BLaER1 treated with 17β-estradiol and CSF1 and Interleukin-3, amounts not matched to agents 10 nM and 100 nM (cell line): ENCODE results near the gene NLRP5.
A peak's percentile ranks its signal among the peaks of the same experiment; 100 is the strongest.
"Not testable (repeated sequence)": the region's sequence is repeated elsewhere in the genome, so short reads cannot be mapped to it uniquely, and the experiment has no call there.

Experiments used
- H3K27ac ChIP-seq, 11 experiments: shearing (Covaris generic); formaldehyde crosslinking; 2 replicates each; pipeline ENCODE4 v1.8.1; 2022
- H3K27me3 ChIP-seq, 11 experiments: shearing (Covaris generic); formaldehyde crosslinking; 2 replicates each; pipeline ENCODE4 v1.8.1; 2022
- H3K36me3 ChIP-seq, 11 experiments: shearing (Covaris generic); formaldehyde crosslinking; 2 replicates each; pipeline ENCODE4 v1.8.1; 2022
- H3K4me1 ChIP-seq, 10 experiments: shearing (Covaris generic); formaldehyde crosslinking; 2 replicates each; pipeline ENCODE4 v1.8.1; 2022
- H3K4me2 ChIP-seq, 11 experiments: shearing (Covaris generic); formaldehyde crosslinking; 2 replicates each; pipeline ENCODE4 v1.8.1; 2022
- H3K4me3 ChIP-seq, 10 experiments: shearing (Covaris generic); formaldehyde crosslinking; 2 replicates each; pipeline ENCODE4 v1.8.1; 2022
- H3K9ac ChIP-seq, 11 experiments: shearing (Covaris generic); formaldehyde crosslinking; 2 replicates each; pipeline ENCODE4 v1.8.1; 2022
- H3K9me3 ChIP-seq, 11 experiments: shearing (Covaris generic); formaldehyde crosslinking; replicated peaks in 1 of 11; 2 replicates each; pipeline ENCODE4 v1.8.1; 2022
- H4K20me1 ChIP-seq, 11 experiments: shearing (Covaris generic); formaldehyde crosslinking; 2 replicates each; pipeline ENCODE4 v1.8.1; 2022
- Cebpa-rat ChIP-seq, 11 experiments: shearing (Covaris generic); IDR thresholded peaks; 2 replicates each; pipeline ENCODE4 v1.8.1; 2022

The NLRP5 gene

DNA sequence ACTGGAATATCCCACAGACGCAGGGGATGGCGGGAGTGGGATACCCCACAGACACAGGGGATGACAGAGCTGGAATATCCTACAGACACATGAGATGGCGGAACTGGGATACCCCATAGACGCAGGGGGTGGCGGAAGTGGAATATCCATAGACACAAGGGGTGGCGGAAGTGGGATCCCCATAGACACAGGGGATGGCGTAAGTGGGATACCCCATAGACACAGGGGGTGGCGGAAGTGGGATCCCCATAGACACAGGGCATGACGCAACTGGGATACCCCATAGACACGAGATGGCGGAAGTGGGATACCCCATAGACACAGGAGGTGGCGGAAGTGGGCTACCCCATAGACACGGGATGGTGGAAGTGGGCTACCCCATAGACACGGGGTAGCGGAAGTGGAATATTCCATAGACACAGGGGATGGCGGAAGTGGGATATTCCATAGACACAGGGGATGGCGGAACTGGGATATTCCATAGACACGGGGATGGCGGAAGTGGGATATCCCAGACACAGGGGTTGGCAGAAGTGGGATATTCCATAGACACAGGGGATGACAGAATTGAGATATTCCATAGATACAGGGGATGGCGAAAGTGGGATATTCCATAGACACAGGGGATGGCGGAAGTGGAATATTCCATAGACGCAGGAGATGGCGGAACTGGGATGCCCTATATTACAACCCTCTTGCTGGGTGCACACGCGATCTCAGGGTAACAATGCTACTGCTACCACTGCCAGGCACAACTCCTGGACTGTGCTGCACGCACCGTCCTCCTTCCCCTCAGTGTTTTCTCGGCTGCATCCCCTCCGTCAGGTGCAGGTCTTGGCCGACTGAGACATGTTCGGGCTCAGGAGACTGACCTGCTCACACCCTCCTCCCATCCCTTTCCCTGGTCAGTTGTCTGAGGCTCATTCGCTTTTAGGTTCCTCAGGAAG is 106.4 kb downstream of the NLRP5 start:
- no peak; a peak in 1 of 22 replicates for TF ChIP-seq Cebpa-rat (IDR thresholded peaks at IDR 0.05)
- Histone ChIP-seq H3K9me3 (peaks cover 0 to 37% (median 24%) of the 10 kb centered on the region in 11 experiments; a peak in 19 of 22 replicates), H3K4me1 (peaks cover 0 to 34% (median 19%) of the 10 kb centered on the region in 10 experiments; a peak in 13 of 20 replicates), H3K4me3 (no peak overlapping the region; a peak in 1 of 20 replicates), H3K27ac (no peak overlapping the region), H4K20me1 (peaks cover 52 to 100% (median 78%) of the 10 kb centered on the region in 11 experiments), H3K4me2 (peak overlapping the region in 2 of 11 experiments; percentile 14 to 18; a peak in 1 of 22 replicates), H3K9ac (no peak overlapping the region), H3K36me3 (peaks cover 84 to 100% (median 98%) of the 10 kb centered on the region in 11 experiments), H3K27me3 (no peaks in the 10 kb centered on the region)

DNA sequence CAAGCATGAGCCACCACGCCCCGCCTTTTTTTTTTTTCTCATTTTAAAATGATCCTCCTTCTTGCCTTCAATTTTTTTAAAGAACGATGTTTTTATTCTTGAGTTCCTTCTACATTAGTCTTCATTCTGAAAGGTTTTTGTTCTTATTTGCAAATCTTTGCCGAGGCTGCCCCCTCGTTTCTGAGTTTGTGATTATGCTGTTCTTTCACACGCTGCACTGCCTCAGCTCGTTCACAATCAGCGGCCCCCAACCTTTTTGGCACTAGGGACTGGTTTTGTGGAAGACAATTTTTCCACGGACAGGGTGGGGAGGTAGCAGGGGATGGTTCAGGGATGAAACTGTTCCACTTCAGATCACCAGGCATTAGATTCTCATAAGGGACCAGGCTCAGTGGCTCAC is 107.9 kb downstream of the NLRP5 start:
- Histone ChIP-seq H3K27me3 (no peaks in the 10 kb centered on the region), H3K9me3 (peaks cover 0 to 37% (median 27%) of the 10 kb centered on the region in 11 experiments; a peak in 19 of 22 replicates), H3K4me2 (no peak overlapping the region), H3K9ac (no peak overlapping the region), H3K36me3 (peaks cover 82 to 100% (median 97%) of the 10 kb centered on the region in 11 experiments), H3K27ac (no peak overlapping the region), H3K4me1 (peaks cover 0 to 47% (median 30%) of the 10 kb centered on the region in 10 experiments; a peak in 13 of 20 replicates), H4K20me1 (peaks cover 56 to 100% (median 86%) of the 10 kb centered on the region in 11 experiments), H3K4me3 (no peak overlapping the region)
- no peak for TF ChIP-seq Cebpa-rat (IDR thresholded peaks at IDR 0.05)

DNA sequence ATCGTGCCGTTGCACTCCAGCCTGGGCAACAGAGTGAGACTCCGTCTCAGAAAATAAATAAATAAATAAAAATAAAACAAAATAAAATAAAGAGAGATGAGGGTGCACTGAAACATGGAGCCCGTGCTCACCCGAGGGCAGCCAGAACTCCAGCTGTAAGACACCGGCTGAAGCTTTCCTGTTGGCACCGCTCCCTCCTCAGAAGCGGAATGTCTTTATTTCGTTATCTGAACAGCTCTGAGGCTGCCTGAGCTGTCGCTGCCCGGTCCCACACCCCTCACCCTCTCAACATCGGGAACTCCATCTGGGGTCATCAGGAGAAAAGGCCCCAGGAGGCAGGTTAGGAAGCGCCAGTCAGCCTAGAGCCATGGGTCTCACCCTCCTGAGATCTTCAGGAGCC is 110.1 kb downstream of the NLRP5 start:
- Histone ChIP-seq H3K4me1 (peaks cover 0 to 38% (median 26%) of the 10 kb centered on the region in 10 experiments; a peak in 14 of 20 replicates), H3K27ac (no peak overlapping the region), H3K9me3 (peaks cover 0 to 37% (median 27%) of the 10 kb centered on the region in 11 experiments; a peak in 19 of 22 replicates), H3K9ac (no peak overlapping the region), H3K4me3 (no peak overlapping the region), H3K36me3 (peaks cover 87 to 100% (median 98%) of the 10 kb centered on the region in 11 experiments), H3K27me3 (no peaks in the 10 kb centered on the region), H4K20me1 (peaks cover 43 to 100% (median 85%) of the 10 kb centered on the region in 11 experiments), H3K4me2 (no peak overlapping the region)
- no peak for TF ChIP-seq Cebpa-rat (IDR thresholded peaks at IDR 0.05)

DNA sequence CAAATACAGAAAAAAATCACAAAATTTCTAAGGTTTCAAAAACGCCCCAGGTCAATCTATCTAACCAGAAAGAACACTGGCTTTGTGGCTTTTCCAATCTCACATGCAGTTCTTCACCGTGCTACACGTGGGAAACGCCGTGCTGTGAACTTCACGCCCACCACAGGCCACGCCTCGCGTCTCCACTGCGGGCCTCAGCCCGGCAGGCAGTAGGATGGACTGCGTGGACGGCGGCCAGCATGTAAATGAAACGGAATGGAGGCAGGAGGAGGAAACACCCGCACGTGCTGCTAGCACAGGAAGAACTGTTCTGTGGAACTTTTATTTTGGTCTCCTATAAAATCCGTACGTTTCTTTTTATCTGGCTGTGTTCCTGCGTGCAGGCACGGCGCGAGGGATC is 110.7 kb downstream of the NLRP5 start:
- Histone ChIP-seq H4K20me1 (peaks cover 43 to 100% (median 85%) of the 10 kb centered on the region in 11 experiments), H3K4me2 (peak overlapping the region in 5 of 11 experiments; percentile 36 to 68 (median 53); a peak in 7 of 22 replicates), H3K4me3 (no peak overlapping the region), H3K9ac (peak overlapping the region in 1 of 11 experiments; percentile 27; a peak in 1 of 22 replicates), H3K4me1 (peaks cover 0 to 38% (median 26%) of the 10 kb centered on the region in 10 experiments; a peak in 16 of 20 replicates), H3K9me3 (peaks cover 0 to 37% (median 27%) of the 10 kb centered on the region in 11 experiments; a peak in 19 of 22 replicates), H3K27me3 (no peaks in the 10 kb centered on the region), H3K27ac (peak overlapping the region in 1 of 11 experiments; percentile 36; a peak in 1 of 22 replicates), H3K36me3 (peaks cover 93 to 100% (median 99%) of the 10 kb centered on the region in 11 experiments)
- no peak for TF ChIP-seq Cebpa-rat (IDR thresholded peaks at IDR 0.05)

DNA sequence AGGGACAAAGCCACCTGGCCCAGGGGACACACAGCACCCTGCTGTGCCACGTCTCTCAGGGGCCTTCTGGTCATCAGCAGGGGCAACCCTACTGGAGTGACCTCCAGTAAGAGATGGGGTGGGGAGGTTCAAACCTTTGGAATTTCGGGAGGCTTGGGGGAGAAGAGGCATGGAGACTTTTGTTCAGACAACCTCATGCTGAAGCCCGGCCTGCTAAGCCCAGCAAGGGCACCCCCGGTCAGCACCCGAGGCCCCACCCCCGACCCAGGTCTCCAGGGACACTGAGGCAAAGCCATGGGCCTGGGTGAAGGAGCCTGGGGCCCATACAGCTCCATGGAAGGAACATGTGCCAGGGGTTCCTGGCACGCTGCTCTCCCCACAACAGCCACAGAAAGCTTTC is 111.2 kb downstream of the NLRP5 start:
- peaks cover 0 to 32% (median 24%) of the 10 kb centered on the region in 11 experiments; a peak in 19 of 22 replicates for H3K9me3 ChIP-seq
- H3K36me3 ChIP-seq: peaks cover 94 to 100% (median 98%) of the 10 kb centered on the region in 11 experiments
- peak overlapping the region in 2 of 11 experiments; percentile 13 to 27; a peak in 1 of 22 replicates for H3K9ac ChIP-seq
- H4K20me1 ChIP-seq: peaks cover 43 to 100% (median 85%) of the 10 kb centered on the region in 11 experiments
- no peaks in the 10 kb centered on the region for H3K27me3 ChIP-seq
- no peak for TF ChIP-seq Cebpa-rat (IDR thresholded peaks at IDR 0.05)
- H3K4me1 ChIP-seq: peaks cover under 1 to 38% (median 27%) of the 10 kb centered on the region in 10 experiments; a peak in 17 of 20 replicates
- H3K27ac ChIP-seq: peak overlapping the region in 2 of 11 experiments; percentile 14 to 36; a peak in 2 of 22 replicates
- peak overlapping the region in 7 of 11 experiments; percentile 1 to 68 (median 47); a peak in 10 of 22 replicates for H3K4me2 ChIP-seq
- no peak overlapping the region for H3K4me3 ChIP-seq

DNA sequence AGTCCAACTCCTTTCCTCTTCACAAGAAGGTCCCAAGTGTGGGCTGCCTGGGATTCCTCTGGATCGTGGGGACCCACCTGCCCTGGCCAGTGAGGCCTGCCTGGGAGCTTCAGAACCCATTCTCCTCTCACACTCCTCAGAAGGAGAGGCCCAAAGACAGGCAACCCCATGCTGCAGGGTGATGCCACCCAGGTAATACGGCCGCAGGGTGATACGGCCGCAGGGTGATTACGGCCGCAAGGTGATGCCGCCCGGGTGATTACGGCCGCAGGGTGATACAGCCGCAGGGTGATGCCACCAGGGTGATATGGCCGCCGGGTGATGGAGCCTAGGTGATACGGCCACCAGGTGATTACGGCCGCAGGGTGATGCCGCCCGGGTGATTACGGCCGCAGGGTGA is 111.7 kb downstream of the NLRP5 start:
- H3K4me2 ChIP-seq: peak overlapping the region in 7 of 11 experiments; percentile 1 to 68 (median 47); a peak in 10 of 22 replicates
- H3K27me3 ChIP-seq, H3K4me3 ChIP-seq: not testable (repeated sequence)
- peaks cover 5 to 41% (median 30%) of the 10 kb centered on the region in 10 experiments; a peak in 18 of 20 replicates for H3K4me1 ChIP-seq
- H3K9me3 ChIP-seq: peaks cover 0 to 28% (median 19%) of the 10 kb centered on the region in 11 experiments; a peak in 19 of 22 replicates
- H4K20me1 ChIP-seq: peaks cover 48 to 100% (median 85%) of the 10 kb centered on the region in 11 experiments
- H3K9ac ChIP-seq: peak overlapping the region in 2 of 11 experiments; percentile 13 to 27; a peak in 1 of 22 replicates
- peaks cover 94 to 100% (median 98%) of the 10 kb centered on the region in 11 experiments for H3K36me3 ChIP-seq
- H3K27ac ChIP-seq: peak overlapping the region in 2 of 11 experiments; percentile 14 to 36; a peak in 2 of 22 replicates

DNA sequence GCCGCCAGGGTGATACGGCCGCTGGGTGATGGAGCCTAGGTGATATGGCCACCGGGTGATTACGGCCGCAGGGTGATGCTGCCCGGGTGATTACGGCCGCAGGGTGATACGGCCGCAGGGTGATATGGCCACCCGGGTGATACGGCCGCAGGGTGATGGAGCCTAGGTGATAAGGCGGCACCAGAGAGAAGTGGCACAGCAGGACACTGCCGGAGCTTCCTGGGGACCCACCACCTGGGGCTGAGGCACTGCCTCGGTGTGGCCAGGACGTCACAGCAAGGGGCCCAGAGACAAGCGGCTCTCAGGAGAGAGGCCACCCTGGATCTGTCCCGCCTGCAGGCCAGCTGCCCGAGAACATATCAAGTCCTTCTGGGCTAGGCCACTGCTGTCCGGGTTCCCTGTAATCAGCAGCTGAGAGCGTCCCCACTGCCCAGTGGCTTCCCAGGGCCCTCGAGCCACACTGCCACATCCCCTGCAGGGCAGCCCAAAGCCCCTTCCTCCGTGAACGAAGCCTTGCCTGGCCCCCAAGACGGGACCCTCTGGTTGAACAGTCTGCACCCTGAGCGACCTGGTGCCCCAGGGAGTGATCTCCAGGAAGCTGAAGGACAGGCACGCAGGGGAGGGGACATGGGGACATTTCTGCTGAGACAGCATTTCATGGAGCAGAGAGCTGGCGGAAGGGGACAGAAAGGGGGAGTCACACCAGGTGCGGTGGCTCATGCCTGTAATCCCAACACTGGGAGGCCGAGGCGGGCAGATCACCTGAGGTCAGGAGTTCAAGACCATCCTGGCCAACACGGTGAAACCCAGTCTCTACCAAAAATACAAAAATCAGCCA is 112.4 kb downstream of the NLRP5 start:
- H3K9ac ChIP-seq: no peak overlapping the region
- peak overlapping the region in 4 of 11 experiments; percentile 11 to 68 (median 16); a peak in 5 of 22 replicates for H3K4me2 ChIP-seq
- no peak overlapping the region; a peak in 1 of 20 replicates for H3K4me3 ChIP-seq
- H3K27me3 ChIP-seq: no peaks in the 10 kb centered on the region
- peaks cover 8 to 46% (median 35%) of the 10 kb centered on the region in 10 experiments; a peak in 18 of 20 replicates for H3K4me1 ChIP-seq
- H3K36me3 ChIP-seq: peaks cover 86 to 96% (median 92%) of the 10 kb centered on the region in 11 experiments
- H4K20me1 ChIP-seq: peaks cover 52 to 98% (median 85%) of the 10 kb centered on the region in 11 experiments
- H3K27ac ChIP-seq: no peak overlapping the region
- no peak for TF ChIP-seq Cebpa-rat (IDR thresholded peaks at IDR 0.05)
- H3K9me3 ChIP-seq: peaks cover 0 to 21% (median 12%) of the 10 kb centered on the region in 11 experiments; a peak in 16 of 22 replicates
